ENCODE data around the gene ADD1. TPM values are rescaled to one million over a fixed set of nuclear protein-coding genes. Genes with fewer than 3 reads are reported as not detected.

ADD1 gene
- total and polyA plus RNA-seq, 2 of the 13 experiments (the other 11 are each of a cell fraction or from before 2014, with no cell fraction given): 73.9 to 122 TPM

DNA sequence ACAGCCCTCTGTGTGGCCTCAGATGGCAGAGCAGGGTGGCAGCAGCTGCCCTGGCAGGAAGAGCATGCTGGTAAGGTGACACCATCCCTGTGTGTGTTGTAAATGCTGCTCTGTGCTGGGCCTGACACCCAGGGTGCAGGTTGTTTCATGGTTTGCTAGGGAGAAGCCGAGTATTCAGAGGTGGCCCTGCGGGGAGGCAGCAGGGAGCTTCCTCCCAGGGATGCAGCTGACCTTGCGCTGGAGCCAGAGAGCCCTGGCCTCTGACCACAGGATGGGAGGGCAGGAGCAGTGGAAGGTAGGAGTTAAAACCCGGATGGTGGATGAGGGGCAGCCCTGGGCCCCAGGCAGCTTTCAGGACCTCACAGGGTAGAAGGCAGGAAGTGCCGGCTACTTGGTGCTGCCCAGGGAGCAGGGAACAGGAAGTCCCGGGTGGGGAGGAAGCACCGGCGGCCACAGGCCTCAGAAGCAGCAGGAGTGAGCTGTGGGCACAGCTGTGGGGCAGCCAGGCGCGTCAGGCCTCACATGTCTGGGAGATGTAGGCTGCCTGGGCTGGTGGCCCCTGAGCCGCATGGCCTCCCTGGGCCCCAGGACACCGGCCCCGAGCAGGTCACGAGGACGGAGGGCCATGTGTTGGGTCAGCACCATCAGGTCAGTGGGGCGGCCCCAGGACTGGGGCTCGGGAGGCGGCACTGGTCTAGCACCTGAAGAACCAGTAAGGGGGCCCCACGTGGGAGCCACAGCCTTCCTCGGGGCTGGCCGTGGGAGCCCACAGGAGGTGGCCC is 31.6 kb upstream of the ADD1 start (continued):
- TF ChIP-seq, protein P1, sequence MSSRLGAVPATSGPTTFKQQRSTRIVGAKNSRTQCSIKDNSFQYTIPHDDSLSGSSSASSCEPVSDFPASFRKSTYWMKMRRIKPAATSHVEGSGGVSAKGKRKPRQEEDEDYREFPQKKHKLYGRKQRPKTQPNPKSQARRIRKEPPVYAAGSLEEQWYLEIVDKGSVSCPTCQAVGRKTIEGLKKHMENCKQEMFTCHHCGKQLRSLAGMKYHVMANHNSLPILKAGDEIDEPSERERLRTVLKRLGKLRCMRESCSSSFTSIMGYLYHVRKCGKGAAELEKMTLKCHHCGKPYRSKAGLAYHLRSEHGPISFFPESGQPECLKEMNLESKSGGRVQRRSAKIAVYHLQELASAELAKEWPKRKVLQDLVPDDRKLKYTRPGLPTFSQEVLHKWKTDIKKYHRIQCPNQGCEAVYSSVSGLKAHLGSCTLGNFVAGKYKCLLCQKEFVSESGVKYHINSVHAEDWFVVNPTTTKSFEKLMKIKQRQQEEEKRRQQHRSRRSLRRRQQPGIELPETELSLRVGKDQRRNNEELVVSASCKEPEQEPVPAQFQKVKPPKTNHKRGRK (CRISPR knock-in tag; IDR thresholded peaks at IDR 0.05): no peak
- TF ChIP-seq KLF12 (CRISPR knock-in tag; IDR thresholded peaks at IDR 0.05; ENCODE audit: borderline replicate concordance) (no peak), NCOA5 (CRISPR knock-in tag; IDR thresholded peaks at IDR 0.05) (no peak), NR2F1 (CRISPR knock-in tag; IDR thresholded peaks at IDR 0.05) (no peak), ESRRA (CRISPR knock-in tag; IDR thresholded peaks at IDR 0.05; ENCODE audit: low read depth) (0 out of 2 replicates have a peak, but pooled peaks have one; percentile 32), BRD4 (CRISPR knock-in tag; IDR thresholded peaks at IDR 0.05) (no peak), ZNF670 (CRISPR knock-in tag; IDR thresholded peaks at IDR 0.05; ENCODE audit: borderline replicate concordance) (no peak), XRCC5 (optimal IDR thresholded peaks at IDR 0.05; ENCODE audit: low read length) (no peak), ZNF331 (CRISPR knock-in tag; IDR thresholded peaks at IDR 0.05) (0 out of 2 replicates have a peak, but pooled peaks have one; percentile 16), RFX5 (IDR thresholded peaks at IDR 0.05; ENCODE audit: low read depth, low read length) (no peak), ONECUT2 (CRISPR knock-in tag; IDR thresholded peaks at IDR 0.05) (no peak), HDAC2 (CRISPR knock-in tag; IDR thresholded peaks at IDR 0.05) (no peak), THAP11 (CRISPR knock-in tag; IDR thresholded peaks at IDR 0.05) (no peak), ZNF484 (CRISPR knock-in tag; IDR thresholded peaks at IDR 0.05; ENCODE audit: borderline replicate concordance, low read depth) (no peak), ZNF792 (CRISPR knock-in tag; IDR thresholded peaks at IDR 0.05) (no peak), ERF (CRISPR knock-in tag; IDR thresholded peaks at IDR 0.05) (0 out of 2 replicates have a peak, but pooled peaks have one; percentile 31), NFE2L1 (CRISPR knock-in tag; IDR thresholded peaks at IDR 0.05; ENCODE audit: borderline replicate concordance) (no peak), PITX1 (CRISPR knock-in tag; IDR thresholded peaks at IDR 0.05) (no peak), GFI1 (CRISPR knock-in tag; IDR thresholded peaks at IDR 0.05; ENCODE audit: borderline replicate concordance) (no peak), SOX5 (CRISPR knock-in tag; IDR thresholded peaks at IDR 0.05; ENCODE audit: borderline replicate concordance) (no peak), ZNF724P (CRISPR knock-in tag; IDR thresholded peaks at IDR 0.05; ENCODE audit: borderline replicate concordance) (0 out of 2 replicates have a peak, but pooled peaks have one; percentile 43)
- TF ChIP-seq, protein P2, sequence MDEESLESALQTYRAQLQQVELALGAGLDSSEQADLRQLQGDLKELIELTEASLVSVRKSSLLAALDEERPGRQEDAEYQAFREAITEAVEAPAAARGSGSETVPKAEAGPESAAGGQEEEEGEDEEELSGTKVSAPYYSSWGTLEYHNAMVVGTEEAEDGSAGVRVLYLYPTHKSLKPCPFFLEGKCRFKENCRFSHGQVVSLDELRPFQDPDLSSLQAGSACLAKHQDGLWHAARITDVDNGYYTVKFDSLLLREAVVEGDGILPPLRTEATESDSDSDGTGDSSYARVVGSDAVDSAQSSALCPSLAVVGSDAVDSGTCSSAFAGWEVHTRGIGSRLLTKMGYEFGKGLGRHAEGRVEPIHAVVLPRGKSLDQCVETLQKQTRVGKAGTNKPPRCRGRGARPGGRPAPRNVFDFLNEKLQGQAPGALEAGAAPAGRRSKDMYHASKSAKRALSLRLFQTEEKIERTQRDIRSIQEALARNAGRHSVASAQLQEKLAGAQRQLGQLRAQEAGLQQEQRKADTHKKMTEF (CRISPR knock-in tag; IDR thresholded peaks at IDR 0.05): 0 out of 2 replicates have a peak, but pooled peaks have one; percentile 29
- TF ChIP-seq, protein P3, sequence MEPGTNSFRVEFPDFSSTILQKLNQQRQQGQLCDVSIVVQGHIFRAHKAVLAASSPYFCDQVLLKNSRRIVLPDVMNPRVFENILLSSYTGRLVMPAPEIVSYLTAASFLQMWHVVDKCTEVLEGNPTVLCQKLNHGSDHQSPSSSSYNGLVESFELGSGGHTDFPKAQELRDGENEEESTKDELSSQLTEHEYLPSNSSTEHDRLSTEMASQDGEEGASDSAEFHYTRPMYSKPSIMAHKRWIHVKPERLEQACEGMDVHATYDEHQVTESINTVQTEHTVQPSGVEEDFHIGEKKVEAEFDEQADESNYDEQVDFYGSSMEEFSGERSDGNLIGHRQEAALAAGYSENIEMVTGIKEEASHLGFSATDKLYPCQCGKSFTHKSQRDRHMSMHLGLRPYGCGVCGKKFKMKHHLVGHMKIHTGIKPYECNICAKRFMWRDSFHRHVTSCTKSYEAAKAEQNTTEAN (CRISPR knock-in tag; conservative IDR thresholded peaks at IDR 0.05): no peak
- TF ChIP-seq, protein P4, sequence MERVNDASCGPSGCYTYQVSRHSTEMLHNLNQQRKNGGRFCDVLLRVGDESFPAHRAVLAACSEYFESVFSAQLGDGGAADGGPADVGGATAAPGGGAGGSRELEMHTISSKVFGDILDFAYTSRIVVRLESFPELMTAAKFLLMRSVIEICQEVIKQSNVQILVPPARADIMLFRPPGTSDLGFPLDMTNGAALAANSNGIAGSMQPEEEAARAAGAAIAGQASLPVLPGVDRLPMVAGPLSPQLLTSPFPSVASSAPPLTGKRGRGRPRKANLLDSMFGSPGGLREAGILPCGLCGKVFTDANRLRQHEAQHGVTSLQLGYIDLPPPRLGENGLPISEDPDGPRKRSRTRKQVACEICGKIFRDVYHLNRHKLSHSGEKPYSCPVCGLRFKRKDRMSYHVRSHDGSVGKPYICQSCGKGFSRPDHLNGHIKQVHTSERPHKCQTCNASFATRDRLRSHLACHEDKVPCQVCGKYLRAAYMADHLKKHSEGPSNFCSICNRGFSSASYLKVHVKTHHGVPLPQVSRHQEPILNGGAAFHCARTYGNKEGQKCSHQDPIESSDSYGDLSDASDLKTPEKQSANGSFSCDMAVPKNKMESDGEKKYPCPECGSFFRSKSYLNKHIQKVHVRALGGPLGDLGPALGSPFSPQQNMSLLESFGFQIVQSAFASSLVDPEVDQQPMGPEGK (CRISPR knock-in tag; IDR thresholded peaks at IDR 0.05): 0 out of 2 replicates have a peak, but pooled peaks have one; percentile 17
